ENCODE data around the gene SST. TPM values are rescaled to one million over a fixed set of nuclear protein-coding genes. Genes with fewer than 3 reads are reported as not detected.

The SST gene
- total and polyA plus RNA-seq, 2 of the 8 experiments (the other 6 are each of a cell fraction or from before 2014, with no cell fraction given) = 0.50 TPM; not detected in 1

- Histone ChIP-seq H4K8ac (ENCODE audit: extremely low read depth, insufficient read depth, low read length) (no peak overlapping the region), H3K9me3 (ENCODE audit: insufficient read depth in 2 of 2, low read depth in 1 of 2, low read length in 1 of 2) (no peaks in the 10 kb centered on the region), H4K5ac (ENCODE audit: insufficient read length, low read depth, low read length) (no peak overlapping the region), H3K9ac (replicated peaks in 1 of 4; ENCODE audit: extremely low read depth in 1 of 4, low read depth in 3 of 4, low read length in 3 of 4) (no peak overlapping the region), H3K23ac (ENCODE audit: insufficient read length) (no peak overlapping the region), H2BK120ac (replicated peaks; ENCODE audit: low read depth, low read length) (no peak overlapping the region), H3K27ac (ENCODE audit: low read depth, low read length) (no peak overlapping the region), H3K36me3 (ENCODE audit: control insufficient read depth in 2 of 4, insufficient read depth in 4 of 4, low read length in 3 of 4) (peaks cover 0 to 19% (median 0%) of the 10 kb centered on the region in 4 experiments; a peak in 3 of 8 replicates), H2AK5ac (ENCODE audit: low read depth, low read length) (no peak overlapping the region), H3K79me2 (ENCODE audit: control insufficient read depth in 1 of 2, insufficient read depth in 2 of 2, low read length in 2 of 2) (no peaks in the 10 kb centered on the region), H2BK5ac (ENCODE audit: low read depth, low read length) (no peak overlapping the region), H3K4me2 (ENCODE audit: insufficient read depth in 1 of 2, low read depth in 2 of 2, low read length in 2 of 2) (no peak overlapping the region), H3K4me3 (ENCODE audit: extremely low read depth in 1 of 4, insufficient read depth in 2 of 4, low read depth in 3 of 4, low read length in 4 of 4) (no peak overlapping the region), H3K56ac (replicated peaks; ENCODE audit: insufficient read length, low read depth, low read length) (no peak overlapping the region), H3K27me3 (replicated peaks in 1 of 4; ENCODE audit: control insufficient read depth in 3 of 4, extremely low read depth in 1 of 4, insufficient read depth in 3 of 4, low read length in 3 of 4) (no peaks in the 10 kb centered on the region), H2AFZ (ENCODE audit: low read length) (no peak overlapping the region), H3K4me1 (replicated peaks in 1 of 4; ENCODE audit: control insufficient read depth in 3 of 4, insufficient read depth in 4 of 4, low read length in 3 of 4) (peaks cover 0 to 13% (median 4%) of the 10 kb centered on the region in 4 experiments; a peak in 6 of 7 replicates), H3K23me2 (ENCODE audit: low read depth, low read length) (no peaks in the 10 kb centered on the region), H4K91ac (replicated peaks; ENCODE audit: insufficient read length, low read length) (no peak overlapping the region), H2BK15ac (ENCODE audit: low read length) (no peak overlapping the region), H3K14ac (ENCODE audit: insufficient read length) (no peak overlapping the region), H3K79me1 (ENCODE audit: low read depth, low read length) (no peaks in the 10 kb centered on the region), H2BK20ac (ENCODE audit: low read length) (no peak overlapping the region), H3K18ac (ENCODE audit: extremely low read depth, low read length) (no peak overlapping the region), H4K20me1 (replicated peaks in 1 of 2; ENCODE audit: control insufficient read depth in 1 of 2, insufficient read depth in 2 of 2, low read length in 2 of 2) (no peaks in the 10 kb centered on the region), H2BK12ac (ENCODE audit: low read depth, low read length) (no peak overlapping the region), H3K4ac (replicated peaks; ENCODE audit: insufficient read length, low read depth, low read length) (no peak overlapping the region)
- DNase-seq (ENCODE audit: low read depth in 1 of 2, low spot score in 2 of 2) (no peak), FAIRE-seq (no peak)
- no peak for TF ChIP-seq MAFK (IDR thresholded peaks at IDR 0.05; ENCODE audit: low read depth, low read length)
- TF ChIP-seq CHD1 (IDR thresholded peaks at IDR 0.05; ENCODE audit: low read depth, low read length) = no peak
- no peak for TF ChIP-seq SRF (IDR thresholded peaks at IDR 0.05; ENCODE audit: low read depth, low read length)
- no peak for TF ChIP-seq ASH2L (IDR thresholded peaks at IDR 0.05; ENCODE audit: low read length)
- TF ChIP-seq SIN3A (conservative IDR thresholded peaks at IDR 0.05 in 1 of 2, IDR thresholded peaks at IDR 0.05 in 1 of 2; ENCODE audit: low read depth in 1 of 2, low read length in 2 of 2) = no peak
- TF ChIP-seq TCF12 (IDR thresholded peaks at IDR 0.05; ENCODE audit: low read depth, low read length) = no peak
- no peak for TF ChIP-seq GABPA (IDR thresholded peaks at IDR 0.05; ENCODE audit: borderline replicate concordance, insufficient read depth, low read length)
- no peak for TF ChIP-seq ZNF274 (IDR thresholded peaks at IDR 0.05; ENCODE audit: borderline replicate concordance, extremely low read depth, low read length)
- no peak for TF ChIP-seq CBX5 (IDR thresholded peaks at IDR 0.05; ENCODE audit: low read depth, low read length)
- POLR2A ChIA-PET (ENCODE audit: partially characterized antibody) = interaction anchor here (0.9 kb wide), 1 partner anchor 323 kb away, joined by 3 read pairs; no protein-coding TSS in a partner anchor
- CTCF ChIA-PET (ENCODE audit: partially characterized antibody) = interaction anchor here (0.9 to 23.0 kb wide), 13 partner anchors 10 to 1237 kb away, joined by 3 to 280 read pairs (median 5); partner anchors contain the start of gene RTP2
- 95% methylated on average over 5 of the region's 5 CpGs; no CpG with 5 or more reads in 1 of the 2 experiments for WGBS, 2 experiments (ENCODE audit: extremely low coverage in 1 of 2, insufficient coverage in 1 of 2, insufficient read length in 1 of 2, insufficient replicate concordance in 2 of 2, low coverage in 1 of 2, low lambda C conversion rate in 2 of 2, missing lambda C conversion rate in 1 of 2)
Measured at GRCh38 chr3:187718802-187719201, 48.6 kb upstream of the SST start.
